SH-SY5Y (cell line): Measurements from ENCODE around the gene IL1RL2.

Source experiments
- GATA2 ChIP-seq: IDR thresholded peaks from 2 replicates; pipeline ENCODE4 v1.6.1; 2011; ENCODE audit warnings: mild to moderate bottlenecking, low read depth, low read length
- GATA3 ChIP-seq: IDR thresholded peaks from 2 replicates; pipeline ENCODE4 v1.6.1; 2011; ENCODE audit warnings: low read depth, mild to moderate bottlenecking, low read length, moderate library complexity

DNA sequence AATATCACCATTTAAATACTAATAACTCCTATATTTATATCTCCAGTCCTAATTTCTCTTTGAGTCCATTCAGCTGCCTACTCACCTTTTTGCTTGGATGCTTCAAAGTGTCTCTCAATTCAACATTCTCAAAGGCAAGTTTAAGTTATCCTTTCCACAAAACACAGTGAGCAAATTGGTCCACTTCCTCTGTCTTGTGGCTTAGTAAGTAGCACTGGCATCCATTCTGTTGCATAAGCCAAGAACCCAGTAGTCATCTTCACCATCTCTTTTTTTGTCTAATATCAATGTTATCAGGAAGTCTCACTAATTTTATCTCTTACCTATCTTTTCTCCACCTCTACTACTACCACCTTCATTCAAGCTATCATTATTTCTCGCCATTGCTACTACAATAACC, 97.2 kb downstream of the IL1RL2 start:
- TF ChIP-seq GATA3: no peak
- no peak for TF ChIP-seq GATA2
